ENCODE data around the gene SPINK9. TPM values are rescaled to one million over a fixed set of nuclear protein-coding genes. Genes with fewer than 3 reads are reported as not detected.

SPINK9 gene
- not detected in 2 replicates for total RNA-seq (ENCODE audit: low replicate concordance)

DNA sequence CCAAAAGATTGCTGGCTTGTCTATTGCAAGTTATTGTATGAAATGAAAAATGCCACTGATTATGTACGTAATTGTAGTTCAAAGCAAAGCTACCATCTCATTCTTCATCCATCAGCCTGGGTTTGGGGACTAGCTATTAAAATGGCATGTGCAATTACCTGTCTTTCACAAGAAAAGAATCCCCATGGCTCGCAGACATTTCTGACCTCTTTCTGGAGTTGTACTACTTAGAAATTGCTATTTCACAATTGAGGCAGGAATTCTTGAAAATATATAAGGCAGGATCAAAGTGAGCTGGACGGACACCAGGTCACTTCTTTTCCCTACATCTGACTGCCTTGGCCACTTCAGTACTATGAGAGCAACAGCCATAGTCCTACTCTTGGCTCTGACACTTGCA, at the start of gene SPINK9:
TSS of gene SPINK9 (plus strand) at position 301 of the 400 bp plus-strand sequence. CDS start at position 356, 55 bp downstream.

DNA sequence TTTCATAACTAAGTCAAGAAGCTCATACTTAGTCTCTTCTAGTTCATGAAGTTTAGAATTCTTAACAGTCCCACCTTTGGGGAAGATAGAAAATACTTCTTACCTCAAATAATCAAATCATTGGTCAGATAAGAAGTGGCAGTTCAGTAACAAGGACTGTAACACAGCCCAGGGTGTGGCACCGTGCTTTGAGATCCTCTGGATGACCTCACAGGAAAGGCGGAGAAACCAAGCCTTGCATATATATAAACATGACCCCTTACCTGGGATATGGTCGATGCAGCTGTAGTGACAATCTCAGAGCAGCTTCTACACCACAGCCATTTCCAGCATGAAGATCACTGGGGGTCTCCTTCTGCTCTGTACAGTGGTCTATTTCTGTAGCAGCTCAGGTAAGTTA, 23.2 kb upstream of the SPINK9 start, which contains the start of gene SPINK7:
TSS of gene SPINK7 (plus strand) at position 271 of the 400 bp plus-strand sequence. CDS start at position 332, 61 bp downstream.

DNA sequence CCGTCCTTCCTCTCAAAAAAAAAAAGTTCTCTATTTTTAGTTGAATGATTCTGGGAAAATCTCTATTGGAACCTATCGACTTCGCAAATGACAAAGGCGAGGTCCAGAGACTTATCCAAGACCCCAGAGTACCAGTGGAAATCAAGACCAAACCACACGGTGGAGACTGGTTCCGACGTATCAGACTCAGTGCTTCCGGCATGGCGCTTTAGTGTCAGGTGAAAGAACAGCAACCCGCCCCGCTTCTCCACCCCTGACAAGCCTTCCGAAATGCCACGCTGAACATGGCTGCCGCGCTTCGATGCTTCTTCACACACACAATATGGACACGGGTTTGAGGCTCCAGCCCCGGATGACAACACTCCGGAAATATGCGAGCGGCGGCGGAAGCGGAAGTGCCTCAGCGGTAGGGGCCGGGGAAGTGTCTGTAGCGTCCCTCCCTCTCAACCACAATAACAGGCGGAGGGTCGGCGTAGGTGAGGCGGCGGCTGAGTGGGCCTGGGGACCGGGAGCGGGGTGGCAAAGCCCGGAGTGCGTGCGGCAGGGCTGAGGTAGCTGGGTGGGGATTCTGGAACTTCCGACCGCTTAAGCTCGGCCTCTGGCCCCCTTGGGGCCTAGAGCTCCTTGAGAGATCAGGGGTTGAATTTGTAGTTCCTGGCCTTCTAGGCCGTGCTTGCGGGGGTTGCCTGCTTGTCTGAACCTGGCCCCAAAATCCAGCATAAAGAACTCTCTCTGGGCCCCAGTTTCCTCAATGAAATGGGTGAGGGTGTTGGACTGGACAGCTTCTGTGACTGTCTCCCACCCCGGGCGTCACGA, 48.4 kb downstream of the SPINK9 start, which contains the start of gene FBXO38:
TSS of gene FBXO38 (plus strand) at position 395 of the 816 bp plus-strand sequence. CDS start 10,819 bp downstream, outside the sequence.

Other genes starting within 250 kb of the SPINK9 start
- not detected in 2 replicates for gene SPINK14, start 167.0 kb upstream of the SPINK9 start, total RNA-seq (ENCODE audit: low replicate concordance)
- not detected in 2 replicates for gene SPINK6, start 132.5 kb upstream of the SPINK9 start, total RNA-seq (ENCODE audit: low replicate concordance)
- not detected in 2 replicates for gene MARCOL, start 97.0 kb upstream of the SPINK9 start, total RNA-seq (ENCODE audit: low replicate concordance)
- gene SPINK13, start 66.8 kb upstream of the SPINK9 start, total RNA-seq (ENCODE audit: low replicate concordance) = not detected in 2 replicates
- not detected in 2 replicates for gene SPINK7, start 23.1 kb upstream of the SPINK9 start, total RNA-seq (ENCODE audit: low replicate concordance)
- gene FBXO38, start 48.4 kb downstream of the SPINK9 start, total RNA-seq (ENCODE audit: low replicate concordance) = 36.0 and 43.9 TPM in 2 replicates

Measured in smooth muscle cell of the coronary artery (primary cell).